ENCODE measurements around the gene THRAP3. TPM values are rescaled to one million over a fixed set of nuclear protein-coding genes. Genes with fewer than 3 reads are reported as not detected.
A peak's percentile ranks its signal among the peaks of the same experiment; 100 is the strongest.

Gene THRAP3
- total and polyA plus RNA-seq, 9 of the 15 experiments (the other 6 are each of a cell fraction or from before 2014, with no cell fraction given) = 66.2 to 135 (median 113) TPM

GRCh38 chr1:36321119-36321951, 97.1 kb downstream of the THRAP3 start (continued):
- TF ChIP-seq POLR3A (IDR thresholded peaks at IDR 0.05; ENCODE audit: borderline replicate concordance, extremely low read depth, insufficient read depth, insufficient read length) (no peak), REST (IDR thresholded peaks at IDR 0.05; ENCODE audit: borderline replicate concordance) (peak; percentile 21; the same call in 1 of the 2 replicates), REST (CRISPR knock-in tag; IDR thresholded peaks at IDR 0.05; ENCODE audit: low read depth) (no peak), IRF9 (tag; IDR thresholded peaks at IDR 0.05) (no peak), SMARCB1 (IDR thresholded peaks at IDR 0.05; ENCODE audit: insufficient read length, low read depth) (no peak), ZNF79 (CRISPR knock-in tag; IDR thresholded peaks at IDR 0.05; ENCODE audit: low read depth) (0 out of 2 replicates have a peak, but pooled peaks have one; percentile 38), MTA1 (IDR thresholded peaks at IDR 0.05; ENCODE audit: borderline replicate concordance) (no peak), ELK3 (CRISPR knock-in tag; IDR thresholded peaks at IDR 0.05) (no peak), ZNF518B (CRISPR knock-in tag; IDR thresholded peaks at IDR 0.05) (no peak), TRIM25 (IDR thresholded peaks at IDR 0.05; ENCODE audit: borderline replicate concordance) (no peak)

Measured in K562 (cell line).